T-helper 17 cell (primary cell): ENCODE measurements around the gene RNF115. TPM values are rescaled to one million over a fixed set of nuclear protein-coding genes. Genes with fewer than 3 reads are reported as not detected.
"Not testable (repeated sequence)": the region's sequence is repeated elsewhere in the genome, so short reads cannot be mapped to it uniquely, and the experiment has no call there.

Experiments
- ATAC-seq: fragments of 150-1000 bp; cut with Tn5 transposase; 2 replicates; pipeline ENCODE4 v1.10.0; 2021; ENCODE audit warnings: mild to moderate bottlenecking, moderate library complexity
- DNase-seq, 3 donors: peaks; one replicate each; pipeline versions ENCODE4 v3.0.0 to v3.0.0-alpha.2; 2020 to 2021
- H3K9me3 ChIP-seq: one replicate; pipeline ENCODE4 v1.7.0; 2013; ENCODE audit warnings: low read length, mild to moderate bottlenecking; ENCODE audit not compliant: control insufficient read depth, poor library complexity, severe bottlenecking
- H3K27ac Mint-ChIP-seq: one replicate; pipeline ENCODE4 v1.8.0; 2022; ENCODE audit warnings: mild to moderate bottlenecking, moderate library complexity, mixed read lengths
- H3K27me3 Mint-ChIP-seq: one replicate; pipeline ENCODE4 v1.8.0; 2022; ENCODE audit warnings: mixed read lengths
- H3K36me3 Mint-ChIP-seq: one replicate; pipeline ENCODE4 v1.8.0; 2022; ENCODE audit warnings: low read depth, mixed read lengths
- H3K4me1 Mint-ChIP-seq: one replicate; pipeline ENCODE4 v1.8.0; 2022; ENCODE audit warnings: mild to moderate bottlenecking, mixed read lengths
- H3K4me3 Mint-ChIP-seq: one replicate; pipeline ENCODE4 v1.8.0; 2022; ENCODE audit warnings: mild to moderate bottlenecking, moderate library complexity, mixed read lengths
- total RNA-seq, 4 donors: library from RNA in 2 of 4; stranded (reverse) in 2 of 4; gene quantifications; one replicate each; pipeline ENCODE4 v1.2.3 and lab custom pipeline; 2022 to 2026

Gene RNF115
- total RNA-seq, 2 donors from 2014 or later = 14.0 to 16.6 TPM

DNA sequence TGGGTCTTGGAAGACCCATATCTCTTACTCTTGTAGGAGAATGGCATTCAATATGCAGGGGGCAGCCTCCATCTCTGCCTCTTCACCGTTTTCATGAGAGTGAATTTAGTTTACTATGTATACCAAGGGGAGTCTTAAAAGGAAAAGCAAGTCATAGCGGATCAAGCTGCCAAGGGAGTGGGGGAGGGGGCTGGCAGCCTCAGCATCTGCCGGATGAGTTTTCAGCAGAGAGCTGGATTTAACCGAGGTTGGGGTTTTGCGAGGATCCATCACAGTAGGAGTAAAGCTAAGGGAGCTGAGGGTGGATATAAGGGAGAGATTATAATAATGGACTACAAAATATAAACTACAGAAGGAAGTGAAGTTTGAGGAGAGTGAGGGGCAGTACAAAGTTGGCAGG lies 94.7 kb downstream of the RNF115 start:
- no peaks in the 10 kb centered on the region for H3K27me3 Mint-ChIP-seq

GRCh38 chr1:145726193-145726592 lies 97.7 kb downstream of the RNF115 start:
- not testable (repeated sequence) for H3K27ac Mint-ChIP-seq, ATAC-seq, H3K9me3 ChIP-seq, DNase-seq, H3K4me3 Mint-ChIP-seq, H3K4me1 Mint-ChIP-seq, H3K36me3 Mint-ChIP-seq
- H3K27me3 Mint-ChIP-seq = peaks cover 12% of the 10 kb centered on the region

More for the DNA sequence above, 94.7 kb downstream of the RNF115 start:
- Mint-ChIP-seq H3K27ac (no peak overlapping the region), H3K4me3 (no peak overlapping the region), H3K36me3 (peaks cover 6% of the 10 kb centered on the region), H3K4me1 (peaks cover 5% of the 10 kb centered on the region)
- ATAC-seq = no peak
- DNase-seq = no peak
- no peaks in the 10 kb centered on the region for H3K9me3 ChIP-seq

DNA sequence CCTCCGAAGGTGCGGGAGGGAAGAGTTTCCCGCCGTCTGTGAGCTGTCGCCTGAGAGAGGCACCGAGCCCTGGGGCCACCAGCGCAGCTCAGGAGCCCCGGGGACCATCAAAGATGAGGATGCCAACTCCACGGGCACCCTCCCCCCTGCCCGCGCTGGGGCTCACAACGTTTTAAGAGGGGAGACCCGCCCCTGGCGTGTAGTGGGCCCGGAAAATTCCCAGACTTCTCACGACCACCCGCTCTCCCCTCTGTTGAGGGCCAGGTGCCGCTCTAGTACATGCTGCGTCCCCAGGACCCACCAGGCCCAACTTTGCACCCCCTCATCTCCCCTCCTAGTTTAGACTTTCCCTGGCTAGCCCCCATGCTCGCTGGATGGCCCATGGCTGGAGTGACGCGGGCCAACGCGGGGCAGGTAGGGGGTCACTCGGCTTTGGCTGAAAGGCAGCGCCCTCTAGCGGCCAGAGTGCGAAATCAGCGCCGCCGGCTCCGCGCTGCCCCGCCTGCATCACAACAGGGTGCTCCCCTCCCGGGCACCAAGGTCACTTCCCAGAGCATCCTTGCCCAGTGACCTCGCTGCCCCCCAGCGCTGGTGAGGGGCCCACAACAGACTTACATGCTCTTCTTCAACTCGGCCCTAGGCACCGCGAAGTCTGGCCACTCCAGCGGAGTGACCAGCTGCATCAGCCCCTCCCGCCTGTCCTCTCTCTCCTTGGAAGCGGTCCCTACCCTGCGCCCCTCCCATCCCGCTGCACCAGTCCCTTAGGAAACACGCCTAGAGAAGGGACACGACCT lies 102.8 kb downstream of the RNF115 start:
- Mint-ChIP-seq H3K27me3 (peaks cover 25% of the 10 kb centered on the region), H3K27ac (peak overlapping the region; percentile 67), H3K4me3 (peak overlapping the region; percentile 79), H3K4me1 (peaks cover 13% of the 10 kb centered on the region), H3K36me3 (no peaks in the 10 kb centered on the region)
- ATAC-seq (peak; percentile 86), DNase-seq (peak; percentile 46 to 69 (median 67))
- H3K9me3 ChIP-seq = no peaks in the 10 kb centered on the region

- H3K4me3 Mint-ChIP-seq = peak overlapping the region; percentile 79
- H3K4me1 Mint-ChIP-seq = peaks cover 13% of the 10 kb centered on the region
- peaks cover 25% of the 10 kb centered on the region for H3K27me3 Mint-ChIP-seq
- peak overlapping the region; percentile 67 for H3K27ac Mint-ChIP-seq
- ATAC-seq = no peak
- H3K9me3 ChIP-seq = no peaks in the 10 kb centered on the region
- no peaks in the 10 kb centered on the region for H3K36me3 Mint-ChIP-seq
- no peak for DNase-seq
Observed at GRCh38 chr1:145720556-145720877, 103.4 kb downstream of the RNF115 start.

- peaks cover 25% of the 10 kb centered on the region for H3K27me3 Mint-ChIP-seq
- H3K36me3 Mint-ChIP-seq = no peaks in the 10 kb centered on the region
- ATAC-seq (no peak), DNase-seq (no peak)
- H3K9me3 ChIP-seq = no peaks in the 10 kb centered on the region
- H3K27ac Mint-ChIP-seq = peak within 1 kb of the TSS; percentile 16
- peaks cover 13% of the 10 kb centered on the region for H3K4me1 Mint-ChIP-seq
- H3K4me3 Mint-ChIP-seq = no peak within 1 kb of the TSS
Observed at GRCh38 chr1:145719230-145720079, 104.4 kb downstream of the RNF115 start, which contains the start of gene CD160. Gene CD160 (plus strand): TSS chr1:145719499. CDS start chr1:145728328, 8,829 bp downstream.

- Mint-ChIP-seq H3K27ac (peak overlapping the region; percentile 16), H3K4me1 (peaks cover 13% of the 10 kb centered on the region), H3K27me3 (peaks cover 25% of the 10 kb centered on the region)
- H3K9me3 ChIP-seq, H3K4me3 Mint-ChIP-seq, ATAC-seq, DNase-seq, H3K36me3 Mint-ChIP-seq: not testable (repeated sequence)
Observed at GRCh38 chr1:145718465-145718864, 105.4 kb downstream of the RNF115 start.

GRCh38 chr1:145717833-145718232 lies 106.1 kb downstream of the RNF115 start:
- Mint-ChIP-seq H3K27ac (no peak overlapping the region), H3K4me1 (peaks cover 13% of the 10 kb centered on the region)

DNA sequence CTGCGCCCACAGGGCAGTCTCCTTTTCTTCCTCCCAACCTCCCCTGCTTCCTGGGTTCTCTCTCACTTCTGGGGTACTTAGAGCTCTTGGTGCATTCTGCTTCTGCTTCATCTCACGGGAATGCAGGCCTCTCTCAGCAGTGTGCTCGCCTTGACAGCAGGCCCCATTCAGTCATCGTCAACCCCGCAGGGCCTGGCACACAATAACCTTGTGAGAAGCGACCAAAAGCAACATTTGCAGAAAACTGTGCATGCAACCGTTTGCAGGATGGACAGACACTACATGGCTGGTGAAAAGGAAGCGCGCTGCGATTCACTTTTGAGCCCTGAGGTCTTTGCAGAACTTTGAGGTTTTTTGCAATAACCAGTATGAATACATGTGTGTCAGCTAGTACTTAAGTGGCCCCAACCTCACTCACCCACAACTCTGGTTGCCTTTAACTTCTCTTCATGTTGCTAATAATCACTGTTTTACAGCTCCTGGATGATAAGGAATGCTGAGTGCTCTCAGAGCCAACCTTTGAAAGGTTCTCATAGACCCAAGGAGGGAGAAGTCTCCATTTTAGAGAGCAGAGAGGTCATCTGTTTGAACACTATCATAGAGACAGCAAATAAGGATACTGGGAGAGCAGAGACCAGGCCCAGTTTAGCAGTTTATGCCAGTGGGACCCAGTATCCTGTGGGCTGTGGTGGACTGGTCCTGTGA lies 107.1 kb downstream of the RNF115 start:
- Mint-ChIP-seq H3K36me3 (no peaks in the 10 kb centered on the region), H3K4me3 (no peak overlapping the region), H3K27ac (peak overlapping the region; percentile 72), H3K27me3 (peaks cover 18% of the 10 kb centered on the region), H3K4me1 (peaks cover 13% of the 10 kb centered on the region)
- DNase-seq = no peak
- H3K9me3 ChIP-seq = no peaks in the 10 kb centered on the region
- no peak for ATAC-seq

More at GRCh38 chr1:145717833-145718232, 106.1 kb downstream of the RNF115 start:
- peaks cover 25% of the 10 kb centered on the region for H3K27me3 Mint-ChIP-seq
- no peaks in the 10 kb centered on the region for H3K9me3 ChIP-seq
- DNase-seq (no peak), ATAC-seq (no peak)
- H3K36me3 Mint-ChIP-seq = no peaks in the 10 kb centered on the region
- H3K4me3 Mint-ChIP-seq = peak overlapping the region; percentile 19

DNA sequence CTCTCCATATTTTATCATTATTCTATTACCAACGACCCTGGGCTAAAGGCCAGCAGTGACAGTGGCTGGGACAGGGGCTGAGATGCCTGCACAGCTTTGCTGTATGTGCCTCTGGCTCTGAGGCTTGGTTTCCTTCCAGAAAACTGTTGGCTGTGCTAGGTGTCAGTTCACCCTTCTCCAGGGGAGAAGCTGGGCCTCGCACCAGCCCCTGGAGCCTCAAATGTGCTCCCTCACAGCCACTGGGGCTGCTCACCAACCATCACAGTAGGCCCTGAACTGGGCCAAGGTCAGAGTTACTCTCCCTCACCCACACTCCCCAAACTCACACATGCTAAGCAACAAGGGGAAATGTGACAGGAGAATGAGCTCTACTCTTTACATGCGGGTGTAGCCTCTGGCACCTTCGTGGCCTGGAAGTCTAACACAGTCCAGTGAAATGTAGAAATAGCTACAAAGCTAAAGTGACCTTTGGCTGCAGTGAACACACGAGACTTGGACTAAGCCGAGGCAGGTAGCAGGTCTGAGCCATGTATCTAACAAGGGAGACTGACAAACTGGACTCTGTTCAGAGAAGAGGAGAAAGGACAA lies 109.3 kb downstream of the RNF115 start:
- ATAC-seq = no peak
- Mint-ChIP-seq H3K4me3 (no peak overlapping the region), H3K36me3 (no peaks in the 10 kb centered on the region), H3K27ac (no peak overlapping the region), H3K4me1 (peaks cover 6% of the 10 kb centered on the region), H3K27me3 (peaks cover 14% of the 10 kb centered on the region)
- no peak for DNase-seq
- H3K9me3 ChIP-seq = no peaks in the 10 kb centered on the region

DNA sequence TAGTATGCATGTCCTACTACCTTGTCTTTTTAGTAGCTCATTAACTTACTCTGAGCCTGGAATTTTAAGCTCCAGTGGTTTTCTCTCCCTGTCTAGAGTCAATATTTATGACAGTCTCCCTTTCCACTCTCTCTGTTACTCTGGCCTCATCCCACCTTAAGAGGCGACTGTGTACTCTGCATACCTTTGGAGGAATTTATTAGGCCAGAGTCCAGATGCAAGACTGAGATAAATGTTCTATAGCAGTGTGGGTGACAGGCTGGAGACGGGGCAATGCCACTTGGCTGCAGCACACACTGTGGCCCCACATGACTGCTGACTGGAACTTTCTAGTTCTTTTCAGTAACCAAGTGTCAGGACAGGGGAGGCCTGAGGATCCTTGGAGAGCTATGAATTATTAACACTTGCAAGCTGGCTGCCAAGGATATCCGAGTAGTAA lies 112.7 kb downstream of the RNF115 start:
- no peak for DNase-seq
- peaks cover 10% of the 10 kb centered on the region for H3K27me3 Mint-ChIP-seq
- peaks cover 4% of the 10 kb centered on the region for H3K4me1 Mint-ChIP-seq

GRCh38 chr1:145710291-145711027 lies 113.4 kb downstream of the RNF115 start:
- Mint-ChIP-seq H3K36me3 (no peaks in the 10 kb centered on the region), H3K27ac (no peak overlapping the region), H3K4me3 (no peak overlapping the region), H3K27me3 (peaks cover 10% of the 10 kb centered on the region), H3K4me1 (peaks cover 4% of the 10 kb centered on the region)
- H3K9me3 ChIP-seq = no peaks in the 10 kb centered on the region
- DNase-seq (no peak), ATAC-seq (no peak)

More for the DNA sequence above, 112.7 kb downstream of the RNF115 start:
- H3K27ac Mint-ChIP-seq = no peak overlapping the region
- no peaks in the 10 kb centered on the region for H3K9me3 ChIP-seq
- ATAC-seq = no peak
- H3K4me3 Mint-ChIP-seq = no peak overlapping the region
- H3K36me3 Mint-ChIP-seq = no peaks in the 10 kb centered on the region

- Mint-ChIP-seq H3K27ac (no peak overlapping the region), H3K27me3 (peaks cover 10% of the 10 kb centered on the region), H3K36me3 (no peaks in the 10 kb centered on the region), H3K4me1 (peaks cover 4% of the 10 kb centered on the region), H3K4me3 (no peak overlapping the region)
- no peaks in the 10 kb centered on the region for H3K9me3 ChIP-seq
- DNase-seq (no peak), ATAC-seq (no peak)
Observed at GRCh38 chr1:145708063-145708462, 115.8 kb downstream of the RNF115 start.
